Sigmoid colon (tissue), 7 donors: ENCODE data around the gene NRP1. TPM values are rescaled to one million over a fixed set of nuclear protein-coding genes. Genes with fewer than 3 reads are reported as not detected.
"Not testable (repeated sequence)": the region's sequence is repeated elsewhere in the genome, so short reads cannot be mapped to it uniquely, and the experiment has no call there.

ENCODE experiments used
- DNase-seq: peaks from one replicate; pipeline ENCODE4 v3.0.0-alpha.2; 2019
- H3K27ac ChIP-seq, 4 donors: fragments of 200-600 bp; sonication (generic); one replicate each; pipeline ENCODE4 v1.5.1; 2016 to 2019; ENCODE audit warnings: mild to moderate bottlenecking in 1 of 4
- H3K27me3 ChIP-seq, 3 donors: fragments of 200-600 bp; sonication (generic); one replicate each; pipeline ENCODE4 v1.5.1; 2019; ENCODE audit warnings: mild to moderate bottlenecking in 1 of 3
- H3K36me3 ChIP-seq, 4 donors: fragments of 200-600 bp; sonication (generic); one replicate each; pipeline ENCODE4 v1.5.1; 2016 to 2019
- H3K4me1 ChIP-seq, 4 donors: fragments of 200-600 bp; sonication (generic); one replicate each; pipeline ENCODE4 v1.5.1; 2017 to 2019
- H3K4me3 ChIP-seq, 4 donors: fragments of 200-600 bp; sonication (generic); one replicate each; pipeline ENCODE4 v1.5.1; 2017 to 2019; ENCODE audit warnings: mild to moderate bottlenecking in 2 of 4, moderate library complexity in 1 of 4
- H3K9me3 ChIP-seq, 4 donors: fragments of 200-600 bp in 3 of 4; sonication (generic) in 3 of 4; one replicate each; pipeline versions ENCODE4 v1.5.1 to v1.6.1; 2013 to 2019
- CTCF ChIP-seq, 4 experiments: fragments of 450-650 bp in 3 of 4; fragments of 200-600 bp in 1 of 4; IDR thresholded peaks; one replicate each; pipeline ENCODE4 v1.5.1; 2016 to 2019; ENCODE audit warnings: antibody characterized with exemption in 4 of 4, mild to moderate bottlenecking in 3 of 4, moderate library complexity in 2 of 4
- EP300 ChIP-seq, 4 donors: sonication (generic); formaldehyde crosslinking; IDR thresholded peaks; one replicate each; pipeline ENCODE4 v1.6.1; 2017; ENCODE audit warnings: antibody characterized with exemption in 4 of 4
- POLR2A ChIP-seq, 2 donors: fragments of 450-650 bp; IDR thresholded peaks; one replicate each; pipeline ENCODE4 v1.6.1; 2016; ENCODE audit warnings: antibody characterized with exemption in 2 of 2, mild to moderate bottlenecking in 2 of 2, moderate library complexity in 2 of 2
- POLR2AphosphoS5 ChIP-seq, 4 donors: sonication (generic); formaldehyde crosslinking; IDR thresholded peaks; one replicate each; pipeline ENCODE4 v1.6.1; 2017; ENCODE audit warnings: antibody characterized with exemption in 4 of 4
- WGBS, 2 donors: extraction: QIAGEN DNeasy Blood & Tissue Kit; methylation state at CpG; one replicate each; pipeline ENCODE4 v1.1.7; 2013; 5-methylcytosine and 5-hydroxymethylcytosine counted together
- intact Hi-C: fragments of 100-400 bp; cut with DNase I; formaldehyde crosslinking; loops from one replicate; pipeline ENCODE4 v1.15.1; 2023
- polyA plus RNA-seq, 3 donors: library from polyadenylated mRNA; stranded (reverse); fragments of 200-250 nt; gene quantifications; one replicate each; pipeline ENCODE4 v1.2.3, GENCODE V29; 2013
- total RNA-seq, 4 donors: library from RNA; depleted of rRNA; stranded (reverse); fragments of >200 nt; gene quantifications; one replicate each; pipeline ENCODE4 v1.1.0, GENCODE V29; 2016
- donor health status: healthy with polysubstance abuse.
- donor health status: Bipolar disorder and iron deficiency.
- donor health status: healthy.

NRP1 gene
- total and polyA plus RNA-seq, 7 donors, result 3.6 to 52.4 (median 44.1) TPM

- Histone ChIP-seq H3K27me3 (no peaks in the 10 kb centered on the region), H3K4me3 (no peak overlapping the region), H3K27ac (peak overlapping the region in 1 of 4 donors; percentile 29), H3K9me3 (no peaks in the 10 kb centered on the region), H3K36me3 (no peaks in the 10 kb centered on the region), H3K4me1 (peaks cover 0 to 28% (median 8%) of the 10 kb centered on the region in 4 donors)
- no peak for DNase-seq
- WGBS, 2 donors, result 37 to 74% methylated on average over 9 of the region's 9 CpGs
- TF ChIP-seq CTCF (IDR thresholded peaks at IDR 0.05) (no peak), POLR2AphosphoS5 (IDR thresholded peaks at IDR 0.05) (no peak), EP300 (IDR thresholded peaks at IDR 0.05) (no peak), POLR2A (IDR thresholded peaks at IDR 0.05) (no peak)
- intact Hi-C loops, result no loop called here
These were observed 33.2 kb downstream of the NRP1 start for GRCh38 chr10:33301097-33301789.

GRCh38 chr10:33300544-33300943 is 33.9 kb downstream of the NRP1 start:
- H3K27me3 ChIP-seq, H3K36me3 ChIP-seq, DNase-seq, H3K4me3 ChIP-seq, H3K27ac ChIP-seq, intact Hi-C loops, H3K9me3 ChIP-seq: not testable (repeated sequence)
- WGBS, 2 donors, result 84 to 87% methylated on average over 3 of the region's 3 CpGs
- peaks cover 0 to 28% (median 6%) of the 10 kb centered on the region in 4 donors for H3K4me1 ChIP-seq

- WGBS, 2 donors, result 64 to 92% methylated on average over 2 of the region's 2 CpGs
- H3K9me3 ChIP-seq, result no peaks in the 10 kb centered on the region
- DNase-seq, result no peak
- TF ChIP-seq POLR2AphosphoS5 (IDR thresholded peaks at IDR 0.05), result no peak
- TF ChIP-seq POLR2A (IDR thresholded peaks at IDR 0.05), result no peak
- H3K27ac ChIP-seq, result peak overlapping the region in 2 of 4 donors; percentile 2 to 31
- H3K4me1 ChIP-seq, result peaks cover 0 to 28% (median 6%) of the 10 kb centered on the region in 4 donors
- H3K4me3 ChIP-seq, result no peak overlapping the region
- intact Hi-C loops, result no loop called here
- H3K36me3 ChIP-seq, result no peaks in the 10 kb centered on the region
- H3K27me3 ChIP-seq, result no peaks in the 10 kb centered on the region
These were observed 35.6 kb downstream of the NRP1 start for GRCh38 chr10:33298893-33299292.

GRCh38 chr10:33298110-33298509 is 36.4 kb downstream of the NRP1 start:
- TF ChIP-seq POLR2A (IDR thresholded peaks at IDR 0.05) (no peak), CTCF (IDR thresholded peaks at IDR 0.05) (no peak), EP300 (IDR thresholded peaks at IDR 0.05) (no peak), POLR2AphosphoS5 (IDR thresholded peaks at IDR 0.05) (no peak)
- Histone ChIP-seq H3K4me1 (peaks cover 0 to 33% (median 10%) of the 10 kb centered on the region in 4 donors), H3K36me3 (no peaks in the 10 kb centered on the region), H3K4me3 (no peak overlapping the region), H3K9me3 (no peaks in the 10 kb centered on the region), H3K27me3 (no peaks in the 10 kb centered on the region), H3K27ac (peak overlapping the region in 2 of 4 donors; percentile 28 to 31)
- DNase-seq, result no peak
- intact Hi-C loops, result no loop called here
- 87 to 91% methylated on average over 6 of the region's 6 CpGs for WGBS, 2 donors

- Histone ChIP-seq H3K27me3 (no peaks in the 10 kb centered on the region), H3K27ac (peak overlapping the region in 1 of 4 donors; percentile 27), H3K4me3 (no peak overlapping the region), H3K4me1 (peaks cover 0 to 34% (median 26%) of the 10 kb centered on the region in 4 donors), H3K36me3 (no peaks in the 10 kb centered on the region), H3K9me3 (no peaks in the 10 kb centered on the region)
- 82 to 88% methylated on average over 2 of the region's 2 CpGs for WGBS, 2 donors
- DNase-seq, result no peak
- TF ChIP-seq POLR2AphosphoS5 (IDR thresholded peaks at IDR 0.05) (no peak), POLR2A (IDR thresholded peaks at IDR 0.05) (no peak)
- intact Hi-C loops, result no loop called here
These were observed 38.6 kb downstream of the NRP1 start for GRCh38 chr10:33295851-33296250.

- Histone ChIP-seq H3K27ac (peak overlapping the region in 3 of 4 donors; percentile 9 to 72 (median 70)), H3K9me3 (no peaks in the 10 kb centered on the region), H3K36me3 (no peaks in the 10 kb centered on the region), H3K4me1 (peaks cover 0 to 33% (median 31%) of the 10 kb centered on the region in 4 donors), H3K27me3 (no peaks in the 10 kb centered on the region), H3K4me3 (no peak overlapping the region)
- no peak for DNase-seq
- intact Hi-C loops, result no loop called here
- WGBS, 2 donors, result 92 to 95% methylated on average over 14 of the region's 14 CpGs
- TF ChIP-seq EP300 (IDR thresholded peaks at IDR 0.05) (no peak), POLR2A (IDR thresholded peaks at IDR 0.05) (no peak), CTCF (IDR thresholded peaks at IDR 0.05) (no peak)
These were observed 40.8 kb downstream of the NRP1 start for GRCh38 chr10:33293531-33294170.
